Ascending aorta (tissue), 2 donors: ENCODE results near the gene NONO. TPM values are rescaled to one million over a fixed set of nuclear protein-coding genes. Genes with fewer than 3 reads are reported as not detected.

Experiments used
- DNase-seq, 2 donors: peaks; one replicate each; pipeline ENCODE4 v3.0.0-alpha.2; 2019; ENCODE audit warnings: low spot score in 2 of 2
- H3K27ac ChIP-seq, 2 donors: fragments of 200-600 bp; sonication (generic); one replicate each; pipeline ENCODE4 v1.5.1; 2016 to 2017; ENCODE audit warnings: mild to moderate bottlenecking in 1 of 2
- H3K27me3 ChIP-seq: fragments of 200-600 bp; sonication (generic); one replicate; pipeline ENCODE4 v1.5.1; 2017
- H3K36me3 ChIP-seq, 2 donors: fragments of 200-600 bp; sonication (generic); one replicate each; pipeline ENCODE4 v1.5.1; 2016
- H3K4me1 ChIP-seq, 2 donors: fragments of 200-600 bp; sonication (generic); one replicate each; pipeline ENCODE4 v1.5.1; 2016 to 2017; ENCODE audit warnings: mild to moderate bottlenecking in 1 of 2
- H3K4me3 ChIP-seq, 2 donors: fragments of 200-600 bp; sonication (generic); one replicate each; pipeline ENCODE4 v1.5.1; 2016 to 2017; ENCODE audit warnings: mild to moderate bottlenecking in 1 of 2
- H3K9me3 ChIP-seq, 2 donors: fragments of 200-600 bp; sonication (generic); one replicate each; pipeline ENCODE4 v1.5.1; 2016
- intact Hi-C: fragments of 100-400 bp; cut with DNase I; formaldehyde crosslinking; loops from one replicate; pipeline ENCODE4 v1.15.1; 2023
- total RNA-seq: library from RNA; depleted of rRNA; stranded (reverse); fragments of >200 nt; gene quantifications from one replicate; pipeline ENCODE4 v1.1.0, GENCODE V29; 2016
- TF ChIP-seq, protein P1 (sequence below), 3 experiments: fragments of 200-600 bp in 2 of 3; fragments of 450-650 bp in 1 of 3; sonication (generic) in 2 of 3; IDR thresholded peaks; one replicate each; pipeline ENCODE4 v1.5.1; 2016 to 2019; ENCODE audit warnings: antibody characterized with exemption in 3 of 3, mild to moderate bottlenecking in 1 of 3, moderate library complexity in 1 of 3

The NONO gene
- total RNA-seq, 1 donor from 2014 or later, result 178 TPM

- peaks cover 22 to 53% of the 10 kb centered on the region in 2 donors for H3K36me3 ChIP-seq
- intact Hi-C loops, result no loop called here
Measured at GRCh38 chrX:71244359-71245128, 38.9 kb upstream of the NONO start.

DNA sequence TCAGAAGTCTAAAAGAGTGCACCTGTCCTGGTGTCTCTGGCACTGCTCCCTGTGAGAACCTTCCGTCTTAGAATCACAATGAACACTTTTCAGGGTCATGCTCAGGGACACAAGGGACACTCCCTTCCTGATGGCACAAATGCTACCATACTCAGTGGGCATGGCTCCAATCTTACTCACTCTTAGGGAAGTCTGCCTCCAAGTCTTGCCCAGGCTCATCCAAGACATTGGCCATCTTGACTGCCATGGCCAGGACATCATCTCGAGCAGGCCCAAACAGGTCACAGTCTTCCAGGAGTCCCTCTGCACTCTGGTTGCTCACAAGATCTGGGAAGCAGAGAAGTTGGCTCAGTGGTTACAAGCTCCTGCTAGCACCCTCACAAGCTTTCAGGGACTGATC lies 38.3 kb upstream of the NONO start:
- peaks cover 26 to 53% of the 10 kb centered on the region in 2 donors for H3K36me3 ChIP-seq
- TF ChIP-seq, protein P1, sequence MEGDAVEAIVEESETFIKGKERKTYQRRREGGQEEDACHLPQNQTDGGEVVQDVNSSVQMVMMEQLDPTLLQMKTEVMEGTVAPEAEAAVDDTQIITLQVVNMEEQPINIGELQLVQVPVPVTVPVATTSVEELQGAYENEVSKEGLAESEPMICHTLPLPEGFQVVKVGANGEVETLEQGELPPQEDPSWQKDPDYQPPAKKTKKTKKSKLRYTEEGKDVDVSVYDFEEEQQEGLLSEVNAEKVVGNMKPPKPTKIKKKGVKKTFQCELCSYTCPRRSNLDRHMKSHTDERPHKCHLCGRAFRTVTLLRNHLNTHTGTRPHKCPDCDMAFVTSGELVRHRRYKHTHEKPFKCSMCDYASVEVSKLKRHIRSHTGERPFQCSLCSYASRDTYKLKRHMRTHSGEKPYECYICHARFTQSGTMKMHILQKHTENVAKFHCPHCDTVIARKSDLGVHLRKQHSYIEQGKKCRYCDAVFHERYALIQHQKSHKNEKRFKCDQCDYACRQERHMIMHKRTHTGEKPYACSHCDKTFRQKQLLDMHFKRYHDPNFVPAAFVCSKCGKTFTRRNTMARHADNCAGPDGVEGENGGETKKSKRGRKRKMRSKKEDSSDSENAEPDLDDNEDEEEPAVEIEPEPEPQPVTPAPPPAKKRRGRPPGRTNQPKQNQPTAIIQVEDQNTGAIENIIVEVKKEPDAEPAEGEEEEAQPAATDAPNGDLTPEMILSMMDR (IDR thresholded peaks at IDR 0.05), result no peak
- intact Hi-C loops, result no loop called here
- H3K4me3 ChIP-seq, result no peak overlapping the region
- no peaks in the 10 kb centered on the region for H3K4me1 ChIP-seq
- H3K9me3 ChIP-seq, result no peaks in the 10 kb centered on the region
- peaks cover 5% of the 10 kb centered on the region for H3K27me3 ChIP-seq
- no peak overlapping the region for H3K27ac ChIP-seq
- DNase-seq, result no peak

More at GRCh38 chrX:71244359-71245128, 38.9 kb upstream of the NONO start:
- Histone ChIP-seq H3K9me3 (no peaks in the 10 kb centered on the region), H3K27ac (no peak overlapping the region), H3K4me1 (no peaks in the 10 kb centered on the region), H3K4me3 (no peak overlapping the region), H3K27me3 (peaks cover 5% of the 10 kb centered on the region)
- no peak for DNase-seq
- TF ChIP-seq, protein P1 (IDR thresholded peaks at IDR 0.05), result no peak

- Histone ChIP-seq H3K36me3 (peaks cover 11 to 22% of the 10 kb centered on the region in 2 donors), H3K4me1 (peaks cover 2 to 8% of the 10 kb centered on the region in 2 donors), H3K27ac (no peak overlapping the region), H3K27me3 (no peaks in the 10 kb centered on the region), H3K4me3 (no peak overlapping the region), H3K9me3 (no peaks in the 10 kb centered on the region)
- intact Hi-C loops, result no loop called here
- no peak for DNase-seq
- TF ChIP-seq, protein P1 (IDR thresholded peaks at IDR 0.05), result no peak
Measured at GRCh38 chrX:71250841-71251240, 32.6 kb upstream of the NONO start.

GRCh38 chrX:71251466-71251973 lies 31.9 kb upstream of the NONO start:
- no peak for DNase-seq
- Histone ChIP-seq H3K4me1 (peaks cover 2 to 8% of the 10 kb centered on the region in 2 donors), H3K27me3 (no peaks in the 10 kb centered on the region), H3K27ac (no peak overlapping the region), H3K9me3 (no peaks in the 10 kb centered on the region), H3K4me3 (no peak overlapping the region), H3K36me3 (peaks cover 11 to 15% of the 10 kb centered on the region in 2 donors)
- intact Hi-C loops, result no loop called here
- TF ChIP-seq, protein P1 (IDR thresholded peaks at IDR 0.05), result no peak

DNA sequence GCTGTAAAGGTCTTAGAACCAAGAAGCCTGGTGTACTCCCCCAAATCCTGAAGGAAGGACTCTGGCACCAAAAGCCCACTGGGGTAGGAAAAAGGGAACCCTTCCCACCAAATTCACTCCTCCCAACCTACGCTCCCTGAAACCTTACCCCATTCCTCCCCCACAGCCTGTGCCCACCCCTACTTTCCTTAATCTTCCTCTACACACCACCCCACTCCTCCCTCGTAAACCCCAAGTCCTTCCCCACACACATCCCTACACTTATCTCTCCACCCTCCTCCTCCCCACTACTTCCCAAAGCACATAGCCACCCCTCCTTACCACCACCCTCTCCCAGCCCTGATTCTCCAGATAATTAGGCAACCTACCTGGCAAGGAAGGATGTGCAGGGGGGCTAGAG lies 31.2 kb upstream of the NONO start:
- Histone ChIP-seq H3K27me3 (no peaks in the 10 kb centered on the region), H3K4me3 (peak overlapping the region in 1 of 2 donors; percentile 73), H3K4me1 (peaks cover 2 to 8% of the 10 kb centered on the region in 2 donors), H3K27ac (no peak overlapping the region), H3K9me3 (no peaks in the 10 kb centered on the region), H3K36me3 (peaks cover 9 to 14% of the 10 kb centered on the region in 2 donors)
- intact Hi-C loops, result no loop called here
- TF ChIP-seq, protein P1 (IDR thresholded peaks at IDR 0.05), result no peak
- DNase-seq, result no peak
